Measurements from ENCODE around the gene PLEKHS1. TPM values are rescaled to one million over a fixed set of nuclear protein-coding genes. Genes with fewer than 3 reads are reported as not detected.

The PLEKHS1 gene
- total RNA-seq, 1 donor, result under 0.01 TPM

GRCh38 chr10:113711142-113711541, 40.3 kb upstream of the PLEKHS1 start:
- no peak overlapping the region for H3K4me3 ChIP-seq (ENCODE audit: low read depth, low read length)
- TF ChIP-seq CTCF (IDR thresholded peaks at IDR 0.05; ENCODE audit: insufficient read depth, low read depth, low read length), result no peak
- no peak for DNase-seq (ENCODE audit: low read depth)

DNA sequence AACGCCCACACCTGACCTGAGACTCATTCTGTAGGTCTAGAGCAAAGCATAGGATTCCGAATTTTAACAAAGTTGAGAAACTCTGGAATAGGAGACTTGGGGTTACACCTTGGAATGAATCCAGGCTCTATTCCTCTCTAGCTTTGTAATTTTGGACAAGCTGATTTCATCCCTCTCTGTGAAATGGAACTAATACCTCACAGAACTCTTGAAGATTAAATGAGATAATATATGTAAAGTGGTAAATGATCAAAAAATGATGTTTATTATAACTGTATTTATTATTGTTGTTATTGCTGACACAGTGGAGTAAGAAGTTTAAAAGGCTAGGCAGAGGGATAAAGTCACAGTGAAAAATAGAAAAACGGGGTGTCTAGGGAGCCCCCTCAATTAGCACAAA, 39.5 kb upstream of the PLEKHS1 start:
- TF ChIP-seq CTCF (IDR thresholded peaks at IDR 0.05; ENCODE audit: insufficient read depth, low read depth, low read length), result no peak
- no peak overlapping the region for H3K4me3 ChIP-seq (ENCODE audit: low read depth, low read length)

DNA sequence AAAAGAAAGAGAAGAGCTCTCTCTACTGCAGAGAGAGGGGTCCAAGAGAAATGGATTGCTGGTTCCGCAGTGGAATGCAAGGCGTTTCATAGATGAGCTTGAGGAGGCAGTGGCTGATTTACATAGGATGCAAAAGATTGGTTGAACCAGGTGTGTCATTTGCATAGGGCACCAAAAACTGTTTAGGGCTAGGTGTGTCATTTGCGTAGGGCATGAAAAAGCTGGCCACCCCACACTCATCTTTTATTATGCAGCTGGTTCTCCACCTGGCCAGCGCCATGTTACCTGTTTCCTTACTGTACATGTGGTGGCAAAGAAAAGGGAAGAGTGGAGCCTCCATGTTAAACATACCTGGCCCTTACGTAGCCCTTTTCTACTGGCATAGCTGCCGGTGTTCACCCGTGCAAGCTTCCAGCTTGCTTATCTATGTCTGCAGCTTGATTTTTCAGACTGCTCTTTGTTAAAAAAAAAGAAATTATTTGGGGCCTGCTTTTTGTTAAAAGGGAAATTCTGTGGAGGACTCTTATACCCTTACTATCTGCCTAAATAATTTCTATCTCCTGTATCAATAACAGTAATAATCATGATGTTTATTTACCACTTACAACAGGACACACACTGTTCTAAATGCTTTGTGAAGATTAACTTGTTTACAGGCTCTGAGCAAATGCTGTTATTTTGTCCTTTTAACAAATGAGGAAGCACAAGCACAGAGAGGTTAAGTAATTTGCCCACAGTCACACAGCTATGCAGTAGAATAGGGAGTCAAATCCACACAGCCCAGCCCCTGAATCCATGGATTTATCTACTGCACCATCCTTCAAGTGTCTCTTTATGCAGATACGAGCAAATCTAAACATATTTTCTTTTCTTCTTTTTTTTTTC, 38.5 kb upstream of the PLEKHS1 start:
- TF ChIP-seq CTCF (IDR thresholded peaks at IDR 0.05; ENCODE audit: insufficient read depth, low read depth, low read length), result no peak
- DNase-seq (ENCODE audit: low read depth), result no peak
- H3K4me3 ChIP-seq (ENCODE audit: low read depth, low read length), result no peak overlapping the region

More for the DNA sequence above, 39.5 kb upstream of the PLEKHS1 start:
- DNase-seq (ENCODE audit: low read depth), result no peak

GRCh38 chr10:113713640-113713982, 37.9 kb upstream of the PLEKHS1 start:
- no peak for TF ChIP-seq CTCF (IDR thresholded peaks at IDR 0.05; ENCODE audit: insufficient read depth, low read depth, low read length)
- no peak for DNase-seq (ENCODE audit: low read depth)
- no peak overlapping the region for H3K4me3 ChIP-seq (ENCODE audit: low read depth, low read length)

GRCh38 chr10:113716109-113716910, 35.2 kb upstream of the PLEKHS1 start:
- no peak for DNase-seq (ENCODE audit: low read depth)
- no peak overlapping the region for H3K4me3 ChIP-seq (ENCODE audit: low read depth, low read length)
- no peak for TF ChIP-seq CTCF (IDR thresholded peaks at IDR 0.05; ENCODE audit: insufficient read depth, low read depth, low read length)

DNA sequence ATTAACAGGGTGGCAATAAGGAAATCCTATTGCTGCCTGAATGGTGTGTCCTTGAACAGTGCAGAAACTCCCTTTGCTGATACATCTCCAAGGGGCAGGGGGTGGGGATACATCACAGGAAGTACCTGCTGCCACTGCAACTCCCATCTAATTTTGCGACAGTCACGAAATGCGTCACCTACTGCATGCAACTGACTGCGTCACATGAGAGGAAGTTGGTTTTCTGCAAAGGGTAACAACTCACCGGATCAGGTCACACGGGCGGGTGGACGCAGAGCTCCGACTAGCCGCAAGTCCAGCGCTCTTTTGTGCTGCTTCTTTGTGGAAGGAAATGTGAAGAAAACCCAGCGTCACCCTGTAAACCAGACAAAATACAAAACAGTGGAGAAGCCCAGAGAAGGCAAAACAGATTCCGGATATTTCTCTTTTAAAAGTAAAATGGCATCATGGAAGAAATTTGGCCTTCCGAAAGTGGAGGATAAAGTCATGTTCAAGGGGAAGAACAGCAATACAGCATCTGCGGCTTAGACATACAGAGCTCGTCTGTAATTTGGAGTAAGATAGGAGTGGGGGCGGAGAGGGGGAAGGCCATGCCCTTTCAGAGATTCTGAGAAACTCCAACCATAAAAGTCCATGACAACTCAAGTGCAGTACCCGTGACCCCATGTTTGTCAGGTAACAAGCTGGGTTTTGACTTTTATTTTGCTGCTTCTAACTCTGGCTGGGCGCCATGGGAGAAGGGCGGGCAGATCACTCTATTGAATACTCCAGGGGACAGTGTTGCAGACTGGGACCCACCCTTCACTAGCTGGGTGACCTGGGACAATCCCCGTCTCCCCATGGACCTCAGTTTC, 32.3 kb upstream of the PLEKHS1 start:
- TF ChIP-seq CTCF (IDR thresholded peaks at IDR 0.05; ENCODE audit: insufficient read depth, low read depth, low read length), result no peak
- H3K4me3 ChIP-seq (ENCODE audit: low read depth, low read length), result no peak overlapping the region
- no peak for DNase-seq (ENCODE audit: low read depth)

All from fibroblast of villous mesenchyme (primary cell).